Measurements from ENCODE around the gene PXYLP1.

DNA sequence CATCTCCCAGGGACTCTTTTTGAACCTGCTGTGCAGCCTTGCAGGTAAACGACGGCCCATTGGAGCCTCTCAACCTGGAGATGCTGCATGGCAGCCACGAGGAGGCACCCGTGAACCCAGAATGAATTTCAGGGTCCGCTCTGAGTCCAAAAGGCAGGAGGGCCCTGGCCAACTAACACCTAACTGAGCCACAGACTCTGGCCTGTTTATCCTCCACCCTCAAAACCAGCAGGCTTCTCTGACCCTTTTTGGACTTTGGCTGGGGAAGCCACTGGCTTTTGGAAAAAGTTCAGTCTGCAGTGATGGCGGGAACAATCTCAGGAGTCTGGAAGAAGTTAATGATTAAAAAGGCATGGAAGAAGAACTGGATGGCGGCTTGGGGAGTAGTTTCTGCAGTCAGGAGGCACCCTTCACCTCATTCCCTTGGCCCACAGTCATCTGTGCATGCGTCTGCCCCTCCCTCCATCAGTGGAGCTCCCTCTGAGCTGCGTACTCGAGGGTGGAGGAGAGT is 4.1 kb downstream of the PXYLP1 start:
- no peak for TF ChIP-seq POLR2A (IDR thresholded peaks at IDR 0.05; ENCODE audit: extremely low read depth, insufficient read length)
- TF ChIP-seq, protein P1, sequence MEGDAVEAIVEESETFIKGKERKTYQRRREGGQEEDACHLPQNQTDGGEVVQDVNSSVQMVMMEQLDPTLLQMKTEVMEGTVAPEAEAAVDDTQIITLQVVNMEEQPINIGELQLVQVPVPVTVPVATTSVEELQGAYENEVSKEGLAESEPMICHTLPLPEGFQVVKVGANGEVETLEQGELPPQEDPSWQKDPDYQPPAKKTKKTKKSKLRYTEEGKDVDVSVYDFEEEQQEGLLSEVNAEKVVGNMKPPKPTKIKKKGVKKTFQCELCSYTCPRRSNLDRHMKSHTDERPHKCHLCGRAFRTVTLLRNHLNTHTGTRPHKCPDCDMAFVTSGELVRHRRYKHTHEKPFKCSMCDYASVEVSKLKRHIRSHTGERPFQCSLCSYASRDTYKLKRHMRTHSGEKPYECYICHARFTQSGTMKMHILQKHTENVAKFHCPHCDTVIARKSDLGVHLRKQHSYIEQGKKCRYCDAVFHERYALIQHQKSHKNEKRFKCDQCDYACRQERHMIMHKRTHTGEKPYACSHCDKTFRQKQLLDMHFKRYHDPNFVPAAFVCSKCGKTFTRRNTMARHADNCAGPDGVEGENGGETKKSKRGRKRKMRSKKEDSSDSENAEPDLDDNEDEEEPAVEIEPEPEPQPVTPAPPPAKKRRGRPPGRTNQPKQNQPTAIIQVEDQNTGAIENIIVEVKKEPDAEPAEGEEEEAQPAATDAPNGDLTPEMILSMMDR (IDR thresholded peaks at IDR 0.05; ENCODE audit: low read depth, low read length): no peak
- no peak for TF ChIP-seq MYC (IDR thresholded peaks at IDR 0.05; ENCODE audit: low read depth, low read length)

Measured in NB4 (cell line).